Transverse colon (tissue), 4 donors: ENCODE measurements around the gene SEZ6. TPM values are rescaled to one million over a fixed set of nuclear protein-coding genes. Genes with fewer than 3 reads are reported as not detected.

Source experiments
- DNase-seq: peaks from one replicate; pipeline ENCODE4 v3.0.0-alpha.2; 2019
- H3K27ac ChIP-seq, 4 donors: fragments of 200-600 bp; sonication (generic); 2 replicates each; pipeline ENCODE4 v1.5.1; 2016 to 2018; ENCODE audit warnings: inconsistent platforms in 4 of 4
- H3K27me3 ChIP-seq: fragments of 200-600 bp; sonication (generic); 2 replicates; pipeline ENCODE4 v1.5.1; 2017; ENCODE audit warnings: inconsistent platforms
- H3K36me3 ChIP-seq, 4 donors: fragments of 200-600 bp; sonication (generic); 2 replicates each; pipeline ENCODE4 v1.5.1; 2017 to 2019; ENCODE audit warnings: inconsistent platforms in 4 of 4
- H3K4me1 ChIP-seq, 4 donors: fragments of 200-600 bp; sonication (generic); 2 replicates each; pipeline ENCODE4 v1.5.1; 2017 to 2020; ENCODE audit warnings: inconsistent platforms in 4 of 4
- H3K4me3 ChIP-seq, 4 donors: fragments of 200-600 bp; sonication (generic); 1 replicate in 1 of 4; 2 replicates in 3 of 4; pipeline versions ENCODE4 v1.5.1 to v1.6.1; 2017 to 2019; ENCODE audit warnings: inconsistent platforms in 4 of 4
- H3K9me3 ChIP-seq, 2 donors: fragments of 200-600 bp; sonication (generic); 2 replicates each; pipeline ENCODE4 v1.5.1; 2017 to 2019; ENCODE audit warnings: inconsistent platforms in 2 of 2
- EP300 ChIP-seq: sonication (generic); formaldehyde crosslinking; IDR thresholded peaks from one replicate; pipeline ENCODE4 v1.6.1; 2017; ENCODE audit warnings: antibody characterized with exemption, low read depth
- POLR2A ChIP-seq: fragments of 450-650 bp; IDR thresholded peaks from one replicate; pipeline ENCODE4 v1.6.1; 2016; ENCODE audit warnings: antibody characterized with exemption, mild to moderate bottlenecking, moderate library complexity
- POLR2AphosphoS5 ChIP-seq, 3 donors: sonication (generic); formaldehyde crosslinking; IDR thresholded peaks; one replicate each; pipeline ENCODE4 v1.6.1; 2016; ENCODE audit warnings: antibody characterized with exemption in 3 of 3
- WGBS, 2 donors: methylation state at CpG; one replicate each; pipeline ENCODE4 v1.1.5; 2018; ENCODE audit warnings: low coverage in 1 of 2; 5-methylcytosine and 5-hydroxymethylcytosine counted together
- in situ Hi-C, 4 donors: fragments of 200-750 bp; cut with MboI; loops; one replicate each; pipeline versions ENCODE4 v1.15.0 to v1.15.1; 2017; ENCODE audit warnings: low sequenced_read_pairs in 3 of 4, low pct_ligation_motif_present in 1 of 4, low pct_unique_long_range_greater_than_20kb in 1 of 4
- intact Hi-C: fragments of 100-400 bp; cut with DNase I; formaldehyde crosslinking; loops from one replicate; pipeline ENCODE4 v1.15.1; 2023; ENCODE audit warnings: low total_unique reads
- total RNA-seq, 4 donors: library from RNA; depleted of rRNA; stranded (reverse); fragments of >200 nt; gene quantifications; one replicate each; pipeline ENCODE4 v1.1.0, GENCODE V29; 2016
- TF ChIP-seq, protein P1 (sequence below), 5 experiments: fragments of 200-600 bp in 3 of 5; fragments of 450-650 bp in 2 of 5; sonication (generic) in 3 of 5; IDR thresholded peaks; 1 replicate in 2 of 5; 2 replicates in 3 of 5; pipeline ENCODE4 v1.5.1; 2016 to 2017; ENCODE audit warnings: antibody characterized with exemption in 5 of 5, inconsistent platforms in 3 of 5, mild to moderate bottlenecking in 2 of 5, moderate library complexity in 1 of 5

SEZ6 gene
- total RNA-seq, 4 donors from 2014 or later, result 0.14 TPM; not detected in 3

DNA sequence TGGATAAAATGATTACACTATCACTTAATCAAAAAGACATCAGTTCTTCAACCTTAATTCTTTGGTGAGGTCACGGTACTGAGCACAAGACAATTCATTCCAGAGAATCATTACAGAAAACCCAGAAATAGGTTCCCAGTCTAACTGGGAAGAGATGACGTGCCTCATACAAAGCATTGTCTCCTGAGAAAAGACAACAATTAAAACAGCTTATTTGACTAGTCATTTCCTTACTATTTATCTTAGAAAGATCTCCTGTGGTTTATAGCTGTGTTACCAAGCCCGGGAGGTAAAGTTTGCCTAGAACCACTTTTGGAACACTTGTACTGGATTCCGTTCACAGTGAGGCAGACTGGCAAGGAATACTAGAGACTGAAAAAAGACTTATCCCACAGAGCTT is 59.6 kb downstream of the SEZ6 start:
- Histone ChIP-seq H3K9me3 (no peaks in the 10 kb centered on the region), H3K4me3 (no peak overlapping the region), H3K4me1 (peaks cover 29 to 66% (median 38%) of the 10 kb centered on the region in 4 donors), H3K27ac (peak overlapping the region; percentile 32 to 99 (median 66)), H3K36me3 (no peaks in the 10 kb centered on the region), H3K27me3 (no peaks in the 10 kb centered on the region)
- no peak for TF ChIP-seq POLR2AphosphoS5 (IDR thresholded peaks at IDR 0.05)
- TF ChIP-seq EP300, result no peak
- no peak for TF ChIP-seq POLR2A
- TF ChIP-seq, protein P1, sequence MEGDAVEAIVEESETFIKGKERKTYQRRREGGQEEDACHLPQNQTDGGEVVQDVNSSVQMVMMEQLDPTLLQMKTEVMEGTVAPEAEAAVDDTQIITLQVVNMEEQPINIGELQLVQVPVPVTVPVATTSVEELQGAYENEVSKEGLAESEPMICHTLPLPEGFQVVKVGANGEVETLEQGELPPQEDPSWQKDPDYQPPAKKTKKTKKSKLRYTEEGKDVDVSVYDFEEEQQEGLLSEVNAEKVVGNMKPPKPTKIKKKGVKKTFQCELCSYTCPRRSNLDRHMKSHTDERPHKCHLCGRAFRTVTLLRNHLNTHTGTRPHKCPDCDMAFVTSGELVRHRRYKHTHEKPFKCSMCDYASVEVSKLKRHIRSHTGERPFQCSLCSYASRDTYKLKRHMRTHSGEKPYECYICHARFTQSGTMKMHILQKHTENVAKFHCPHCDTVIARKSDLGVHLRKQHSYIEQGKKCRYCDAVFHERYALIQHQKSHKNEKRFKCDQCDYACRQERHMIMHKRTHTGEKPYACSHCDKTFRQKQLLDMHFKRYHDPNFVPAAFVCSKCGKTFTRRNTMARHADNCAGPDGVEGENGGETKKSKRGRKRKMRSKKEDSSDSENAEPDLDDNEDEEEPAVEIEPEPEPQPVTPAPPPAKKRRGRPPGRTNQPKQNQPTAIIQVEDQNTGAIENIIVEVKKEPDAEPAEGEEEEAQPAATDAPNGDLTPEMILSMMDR (IDR thresholded peaks at IDR 0.05), result no peak
- intact Hi-C loops (no loop called here), in situ Hi-C loops (no loop called here)
- DNase-seq, result no peak
- 21 to 45% methylated on average over 3 to 4 of the region's 4 CpGs for WGBS, 2 donors

- Histone ChIP-seq H3K4me3 (no peak overlapping the region), H3K4me1 (peaks cover 35 to 77% (median 45%) of the 10 kb centered on the region in 4 donors), H3K27ac (peak overlapping the region in 3 of 4 donors; percentile 32 to 98 (median 33)), H3K27me3 (no peaks in the 10 kb centered on the region), H3K9me3 (no peaks in the 10 kb centered on the region), H3K36me3 (no peaks in the 10 kb centered on the region)
- intact Hi-C loops (no loop called here), in situ Hi-C loops (no loop called here)
- WGBS, 2 donors, result 64 to 70% methylated on average over 3 to 8 of the region's 8 CpGs
- no peak for DNase-seq
- no peak for TF ChIP-seq POLR2AphosphoS5 (IDR thresholded peaks at IDR 0.05)
- TF ChIP-seq EP300, result no peak
- no peak for TF ChIP-seq POLR2A
- TF ChIP-seq, protein P1 (IDR thresholded peaks at IDR 0.05), result no peak
Measured at GRCh38 chr17:28944862-28945741, 60.7 kb downstream of the SEZ6 start.

- H3K36me3 ChIP-seq, result no peaks in the 10 kb centered on the region
- TF ChIP-seq EP300 (no peak), POLR2A (no peak), POLR2AphosphoS5 (IDR thresholded peaks at IDR 0.05) (no peak)
- TF ChIP-seq, protein P1 (IDR thresholded peaks at IDR 0.05), result no peak
- in situ Hi-C loops, result no loop called here
- no peak for DNase-seq
- H3K27ac ChIP-seq, result no peak overlapping the region
- WGBS, 2 donors, result 79 to 90% methylated on average over 4 of the region's 4 CpGs
- no peak overlapping the region for H3K4me3 ChIP-seq
- H3K9me3 ChIP-seq, result no peaks in the 10 kb centered on the region
- H3K27me3 ChIP-seq, result no peaks in the 10 kb centered on the region
- intact Hi-C loops, result no loop called here
- H3K4me1 ChIP-seq, result peaks cover 41 to 85% (median 47%) of the 10 kb centered on the region in 4 donors
Measured at GRCh38 chr17:28944343-28944742, 61.5 kb downstream of the SEZ6 start.

- WGBS, 2 donors, result 81 to 100% methylated on average over 1 to 2 of the region's 2 CpGs
- Histone ChIP-seq H3K9me3 (no peaks in the 10 kb centered on the region), H3K4me3 (no peak overlapping the region), H3K27ac (no peak overlapping the region), H3K36me3 (no peaks in the 10 kb centered on the region), H3K27me3 (no peaks in the 10 kb centered on the region), H3K4me1 (peaks cover 43 to 90% (median 50%) of the 10 kb centered on the region in 4 donors)
- DNase-seq, result no peak
- intact Hi-C loops (no loop called here), in situ Hi-C loops (no loop called here)
- TF ChIP-seq EP300 (no peak), POLR2AphosphoS5 (IDR thresholded peaks at IDR 0.05) (no peak), POLR2A (no peak)
- TF ChIP-seq, protein P1 (IDR thresholded peaks at IDR 0.05), result no peak
Measured at GRCh38 chr17:28942925-28943324, 62.9 kb downstream of the SEZ6 start.
